NCI-H2107 treated with DMSO at 0.1 percent for 48 hours (cell line): ENCODE measurements around the gene PRPF40B.

Experiments used
- DNase-seq: peaks from one replicate; lab custom pipeline; 2025; ENCODE audit not compliant: unreplicated experiment; lab: John Stamatoyannopoulos, UW

PRPF40B gene

GRCh38 chr12:49655595-49656236 lies 32.4 kb downstream of the PRPF40B start:
- DNase-seq, result no peak

- no peak for DNase-seq
Observed at GRCh38 chr12:49658276-49658675, 34.9 kb downstream of the PRPF40B start.

GRCh38 chr12:49659753-49660152 lies 36.4 kb downstream of the PRPF40B start:
- no peak for DNase-seq

GRCh38 chr12:49661191-49661590 lies 37.8 kb downstream of the PRPF40B start:
- DNase-seq, result no peak

GRCh38 chr12:49661746-49662145 lies 38.4 kb downstream of the PRPF40B start:
- DNase-seq, result no peak

GRCh38 chr12:49662998-49663843 lies 39.9 kb downstream of the PRPF40B start:
- no peak for DNase-seq

- DNase-seq, result no peak
Observed at GRCh38 chr12:49664167-49664566, 40.8 kb downstream of the PRPF40B start.

GRCh38 chr12:49664591-49665239 lies 41.4 kb downstream of the PRPF40B start:
- DNase-seq, result no peak

GRCh38 chr12:49665384-49665783 lies 42.0 kb downstream of the PRPF40B start:
- DNase-seq, result no peak

GRCh38 chr12:49666176-49666575 lies 42.8 kb downstream of the PRPF40B start:
- DNase-seq, result no peak

- no peak for DNase-seq
Observed at GRCh38 chr12:49667325-49668090, 44.1 kb downstream of the PRPF40B start.

GRCh38 chr12:49669796-49670195 lies 46.4 kb downstream of the PRPF40B start:
- no peak for DNase-seq

- no peak for DNase-seq
Observed at GRCh38 chr12:49671031-49671765, 47.8 kb downstream of the PRPF40B start.

GRCh38 chr12:49672301-49673217 lies 49.2 kb downstream of the PRPF40B start:
- no peak for DNase-seq

- DNase-seq, result peak; percentile 66
Observed at GRCh38 chr12:49673446-49674317, 50.3 kb downstream of the PRPF40B start.

GRCh38 chr12:49674318-49674981 lies 51.1 kb downstream of the PRPF40B start:
- DNase-seq, result peak; percentile 14

GRCh38 chr12:49675137-49675536 lies 51.8 kb downstream of the PRPF40B start:
- no peak for DNase-seq

GRCh38 chr12:49678711-49679110 lies 55.4 kb downstream of the PRPF40B start:
- DNase-seq, result no peak
